ENCODE measurements around the gene ETFB. TPM values are rescaled to one million over a fixed set of nuclear protein-coding genes. Genes with fewer than 3 reads are reported as not detected.
A peak's percentile ranks its signal among the peaks of the same experiment; 100 is the strongest.

ETFB gene
- total and polyA plus RNA-seq, 9 of the 15 experiments (the other 6 are each of a cell fraction or from before 2014, with no cell fraction given): 18.1 to 143 (median 96.1) TPM

DNA sequence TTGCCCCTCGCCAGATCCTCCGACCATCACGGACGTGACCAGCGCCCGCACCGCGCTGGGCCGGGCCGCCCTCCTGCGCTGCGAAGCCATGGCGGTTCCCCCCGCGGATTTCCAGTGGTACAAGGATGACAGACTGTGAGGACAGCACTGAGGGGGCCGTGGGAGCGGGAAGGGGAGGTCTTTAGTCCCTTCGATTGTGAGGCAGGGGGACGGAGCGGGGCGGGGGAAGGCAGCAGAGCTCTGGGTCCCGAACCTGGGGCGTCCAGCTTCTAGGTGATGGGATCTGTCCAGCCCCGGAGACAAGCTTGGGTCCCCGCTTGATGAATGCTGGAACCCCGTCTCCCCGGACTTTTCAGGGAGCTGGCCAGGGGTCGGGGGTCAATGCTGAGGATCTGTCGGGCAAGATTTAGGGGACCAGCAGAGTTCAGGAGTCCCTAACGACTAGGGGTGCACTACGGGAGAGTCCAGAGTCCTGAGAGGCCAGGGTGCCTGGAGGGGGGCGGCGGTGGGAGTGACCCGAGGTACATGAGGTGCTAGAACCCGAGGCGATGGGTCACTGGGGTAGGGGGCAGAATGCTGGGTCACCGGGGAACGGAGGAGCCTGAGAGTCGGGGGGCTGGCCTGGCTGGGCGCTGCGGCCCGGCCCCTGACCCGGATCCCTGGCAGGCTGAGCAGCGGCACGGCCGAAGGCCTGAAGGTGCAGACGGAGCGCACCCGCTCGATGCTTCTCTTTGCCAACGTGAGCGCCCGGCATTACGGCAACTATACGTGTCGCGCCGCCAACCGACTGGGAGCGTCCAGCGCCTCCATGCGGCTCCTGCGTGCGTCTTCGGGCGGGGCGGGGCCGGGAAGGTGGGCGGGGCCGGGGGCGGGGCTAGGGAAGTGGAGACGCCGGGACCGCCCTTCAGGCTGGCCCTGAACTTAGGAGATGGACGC lies 38.9 kb downstream of the ETFB start (continued):
- TF ChIP-seq ZNF75A (CRISPR knock-in tag; IDR thresholded peaks at IDR 0.05) (no peak), FOXA3 (CRISPR knock-in tag; conservative IDR thresholded peaks at IDR 0.05 in 1 of 2, IDR thresholded peaks at IDR 0.05 in 1 of 2) (no peak), ZC3H4 (CRISPR knock-in tag; IDR thresholded peaks at IDR 0.05; ENCODE audit: borderline replicate concordance) (no peak), ZZZ3 (IDR thresholded peaks at IDR 0.05) (no peak), RBFOX2 (IDR thresholded peaks at IDR 0.05; ENCODE audit: low read depth, low read length) (peak; percentile 88), IFI16 (CRISPR knock-in tag; IDR thresholded peaks at IDR 0.05) (no peak), NUFIP1 (IDR thresholded peaks at IDR 0.05; ENCODE audit: partially characterized antibody) (no peak), ETV6 (IDR thresholded peaks at IDR 0.05; ENCODE audit: borderline replicate concordance in 1 of 2, low read depth in 2 of 2, low read length in 1 of 2) (no peak), ETV6 (CRISPR knock-in tag; IDR thresholded peaks at IDR 0.05; ENCODE audit: borderline replicate concordance) (no peak), PHB2 (IDR thresholded peaks at IDR 0.05; ENCODE audit: low read depth) (no peak), GABPA (tag; conservative IDR thresholded peaks at IDR 0.05; ENCODE audit: low read depth) (no peak), ZNF431 (CRISPR knock-in tag; IDR thresholded peaks at IDR 0.05) (no peak), PHF21A (IDR thresholded peaks at IDR 0.05; ENCODE audit: borderline replicate concordance, low read depth) (no peak), JUND (IDR thresholded peaks at IDR 0.05; ENCODE audit: borderline replicate concordance, low read depth, low read length) (no peak; the same call in 1 of the 2 replicates), JUND (tag; IDR thresholded peaks at IDR 0.05; ENCODE audit: borderline replicate concordance, low read depth, low read length) (no peak), ZBTB2 (IDR thresholded peaks at IDR 0.05) (no peak), BDP1 (IDR thresholded peaks at IDR 0.05; ENCODE audit: insufficient read depth, insufficient read length) (no peak), SAP30 (IDR thresholded peaks at IDR 0.05; ENCODE audit: borderline replicate concordance, insufficient read depth, low read depth, low read length, poor library complexity, severe bottlenecking) (no peak), ZNF778 (CRISPR knock-in tag; IDR thresholded peaks at IDR 0.05) (no peak)
- TF ChIP-seq, protein P1, sequence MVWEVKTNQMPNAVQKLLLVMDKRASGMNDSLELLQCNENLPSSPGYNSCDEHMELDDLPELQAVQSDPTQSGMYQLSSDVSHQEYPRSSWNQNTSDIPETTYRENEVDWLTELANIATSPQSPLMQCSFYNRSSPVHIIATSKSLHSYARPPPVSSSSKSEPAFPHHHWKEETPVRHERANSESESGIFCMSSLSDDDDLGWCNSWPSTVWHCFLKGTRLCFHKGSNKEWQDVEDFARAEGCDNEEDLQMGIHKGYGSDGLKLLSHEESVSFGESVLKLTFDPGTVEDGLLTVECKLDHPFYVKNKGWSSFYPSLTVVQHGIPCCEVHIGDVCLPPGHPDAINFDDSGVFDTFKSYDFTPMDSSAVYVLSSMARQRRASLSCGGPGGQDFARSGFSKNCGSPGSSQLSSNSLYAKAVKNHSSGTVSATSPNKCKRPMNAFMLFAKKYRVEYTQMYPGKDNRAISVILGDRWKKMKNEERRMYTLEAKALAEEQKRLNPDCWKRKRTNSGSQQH (CRISPR knock-in tag; IDR thresholded peaks at IDR 0.05): no peak
- TF ChIP-seq, protein P2, sequence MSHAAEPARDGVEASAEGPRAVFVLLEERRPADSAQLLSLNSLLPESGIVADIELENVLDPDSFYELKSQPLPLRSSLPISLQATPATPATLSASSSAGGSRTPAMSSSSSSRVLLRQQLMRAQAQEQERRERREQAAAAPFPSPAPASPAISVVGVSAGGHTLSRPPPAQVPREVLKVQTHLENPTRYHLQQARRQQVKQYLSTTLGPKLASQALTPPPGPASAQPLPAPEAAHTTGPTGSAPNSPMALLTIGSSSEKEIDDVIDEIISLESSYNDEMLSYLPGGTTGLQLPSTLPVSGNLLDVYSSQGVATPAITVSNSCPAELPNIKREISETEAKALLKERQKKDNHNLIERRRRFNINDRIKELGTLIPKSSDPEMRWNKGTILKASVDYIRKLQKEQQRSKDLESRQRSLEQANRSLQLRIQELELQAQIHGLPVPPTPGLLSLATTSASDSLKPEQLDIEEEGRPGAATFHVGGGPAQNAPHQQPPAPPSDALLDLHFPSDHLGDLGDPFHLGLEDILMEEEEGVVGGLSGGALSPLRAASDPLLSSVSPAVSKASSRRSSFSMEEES (CRISPR knock-in tag; IDR thresholded peaks at IDR 0.05): no peak
- TF ChIP-seq, protein P3, sequence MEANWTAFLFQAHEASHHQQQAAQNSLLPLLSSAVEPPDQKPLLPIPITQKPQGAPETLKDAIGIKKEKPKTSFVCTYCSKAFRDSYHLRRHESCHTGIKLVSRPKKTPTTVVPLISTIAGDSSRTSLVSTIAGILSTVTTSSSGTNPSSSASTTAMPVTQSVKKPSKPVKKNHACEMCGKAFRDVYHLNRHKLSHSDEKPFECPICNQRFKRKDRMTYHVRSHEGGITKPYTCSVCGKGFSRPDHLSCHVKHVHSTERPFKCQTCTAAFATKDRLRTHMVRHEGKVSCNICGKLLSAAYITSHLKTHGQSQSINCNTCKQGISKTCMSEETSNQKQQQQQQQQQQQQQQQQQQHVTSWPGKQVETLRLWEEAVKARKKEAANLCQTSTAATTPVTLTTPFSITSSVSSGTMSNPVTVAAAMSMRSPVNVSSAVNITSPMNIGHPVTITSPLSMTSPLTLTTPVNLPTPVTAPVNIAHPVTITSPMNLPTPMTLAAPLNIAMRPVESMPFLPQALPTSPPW (CRISPR knock-in tag; IDR thresholded peaks at IDR 0.05): peak; percentile 58

Data from K562 (cell line).